GM19240 (cell line): ENCODE measurements around the gene IGF2BP2.

Experiments
- DNase-seq: peaks from one replicate; pipeline ENCODE4 v3.0.0; 2011; ENCODE audit warnings: low spot score; ENCODE audit not compliant: insufficient read length

The IGF2BP2 gene

DNA sequence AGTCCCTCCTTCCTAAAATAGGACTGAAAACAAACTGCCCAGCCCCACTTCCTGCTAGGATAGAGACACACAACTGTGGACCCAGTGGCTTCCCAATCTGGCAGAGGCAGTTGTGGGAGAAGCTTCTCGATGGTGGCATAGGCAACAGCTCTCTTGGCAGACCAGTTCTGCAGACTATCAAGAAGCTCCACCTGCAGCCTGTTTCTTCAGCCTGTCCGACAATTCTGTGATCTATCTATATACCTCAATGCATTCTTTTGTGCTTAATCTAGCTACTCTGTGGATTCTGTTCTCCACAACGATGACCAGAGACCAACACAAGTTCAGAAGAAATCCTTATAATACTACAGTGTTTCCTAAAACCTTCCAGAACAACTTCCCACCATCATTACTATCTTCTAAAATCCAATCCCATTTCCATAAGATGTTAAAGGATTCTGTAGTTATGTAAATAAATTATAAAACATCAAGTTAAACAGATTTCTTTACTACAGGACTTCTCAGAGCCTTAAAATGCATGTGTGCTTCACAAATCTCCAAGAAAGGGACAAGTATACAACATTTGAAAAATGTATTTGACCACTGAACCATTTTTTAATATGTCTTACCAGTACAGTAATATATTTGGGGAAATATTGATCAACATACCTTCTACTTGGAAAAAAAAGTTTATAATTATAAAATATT is 57.7 kb downstream of the IGF2BP2 start:
- no peak for DNase-seq

DNA sequence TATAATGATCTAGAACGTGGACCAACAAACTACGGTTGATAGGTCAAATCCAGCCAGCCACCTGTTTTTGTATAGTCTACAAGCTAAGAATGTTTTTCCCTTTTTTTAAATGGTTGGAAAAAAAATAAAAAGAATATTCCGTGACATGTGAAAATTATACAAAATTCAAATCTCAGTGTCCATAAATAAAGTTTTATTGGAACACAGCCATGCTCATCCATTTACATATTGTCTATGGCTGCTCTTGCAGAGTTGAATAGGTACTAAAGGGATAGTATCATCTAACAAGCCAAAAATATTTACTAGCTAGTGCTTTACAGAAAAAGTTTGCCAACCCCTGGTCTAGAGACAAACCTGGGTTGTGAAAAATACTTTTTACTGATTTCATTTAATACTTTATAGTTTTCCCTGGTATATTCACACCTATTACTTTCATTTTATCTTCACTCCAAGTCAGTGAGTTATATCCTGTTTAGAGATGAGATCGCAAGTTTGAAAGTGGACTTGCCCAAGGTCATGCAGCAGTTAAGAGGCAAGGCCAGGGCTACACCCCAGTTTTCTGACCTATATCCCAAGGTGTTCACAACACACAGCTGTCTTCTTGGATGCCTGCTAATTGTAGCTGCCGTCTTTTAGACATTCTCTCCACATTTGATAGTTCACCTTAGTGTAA is 58.4 kb downstream of the IGF2BP2 start:
- no peak for DNase-seq

GRCh38 chr3:185764980-185765370 is 59.9 kb downstream of the IGF2BP2 start:
- DNase-seq, result no peak

GRCh38 chr3:185764163-185764979 is 60.5 kb downstream of the IGF2BP2 start:
- no peak for DNase-seq

GRCh38 chr3:185763347-185764005 is 61.4 kb downstream of the IGF2BP2 start:
- no peak for DNase-seq

- no peak for DNase-seq
Measured at GRCh38 chr3:185760550-185760949, 64.3 kb downstream of the IGF2BP2 start.

DNA sequence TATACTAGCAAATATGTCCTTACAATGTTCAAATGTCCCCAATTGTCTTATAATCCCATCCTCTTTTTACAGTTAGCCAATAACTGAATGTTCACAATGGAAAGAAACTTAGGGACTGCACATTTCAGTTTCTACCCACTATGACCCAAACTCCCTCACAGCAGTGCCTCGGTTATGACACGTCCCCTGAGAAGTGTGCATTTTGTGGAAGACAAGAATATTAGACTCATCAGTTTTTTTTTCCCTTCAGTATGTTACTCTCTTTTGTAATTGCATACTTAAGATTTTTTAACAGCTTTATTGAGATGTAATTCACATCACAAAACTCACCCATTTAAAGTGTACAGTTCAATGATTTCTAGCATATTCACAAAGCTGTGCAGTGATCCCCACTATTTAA is 64.8 kb downstream of the IGF2BP2 start:
- no peak for DNase-seq

GRCh38 chr3:185759512-185759911 is 65.3 kb downstream of the IGF2BP2 start:
- no peak for DNase-seq

DNA sequence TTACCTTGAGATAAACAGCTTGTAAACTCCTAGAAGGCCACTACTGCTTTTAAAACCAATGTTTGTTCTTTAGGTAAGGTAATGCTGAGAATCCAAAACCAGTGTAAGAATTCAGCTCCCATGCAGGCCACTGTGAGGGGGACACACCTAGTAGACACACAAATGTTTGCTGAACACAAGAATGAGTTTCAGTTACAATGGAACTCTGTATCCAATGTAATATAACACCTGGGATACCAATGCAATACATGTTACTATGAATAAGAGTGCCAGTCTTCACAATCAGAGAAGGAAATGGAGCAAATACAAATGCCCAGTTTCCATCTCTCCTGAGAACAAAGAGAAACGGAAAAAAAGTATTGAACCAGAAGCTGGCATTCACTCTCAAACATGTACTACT is 65.9 kb downstream of the IGF2BP2 start:
- DNase-seq, result no peak

GRCh38 chr3:185757176-185757575 is 67.7 kb downstream of the IGF2BP2 start:
- DNase-seq, result no peak

DNA sequence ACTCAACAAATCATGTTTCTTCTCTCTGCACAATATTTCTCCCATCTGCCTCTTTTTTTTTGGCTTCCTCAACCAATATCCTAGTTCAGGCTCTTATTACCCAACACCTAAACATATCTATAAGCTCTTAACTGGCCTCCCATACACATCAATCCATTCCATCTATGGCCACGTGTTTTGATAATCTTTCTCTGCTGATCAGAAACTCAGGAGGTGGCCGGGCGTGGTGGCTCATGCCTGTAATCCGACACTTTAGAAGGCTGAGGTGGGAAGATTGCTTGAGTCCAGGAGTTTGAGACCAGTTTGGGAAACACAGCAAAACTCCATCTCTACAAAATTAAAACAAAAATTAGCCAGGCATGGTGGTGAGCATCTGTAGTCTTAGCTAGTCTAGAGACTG is 68.4 kb downstream of the IGF2BP2 start:
- DNase-seq, result no peak

- no peak for DNase-seq
Measured at GRCh38 chr3:185754920-185755319, 69.9 kb downstream of the IGF2BP2 start.

DNA sequence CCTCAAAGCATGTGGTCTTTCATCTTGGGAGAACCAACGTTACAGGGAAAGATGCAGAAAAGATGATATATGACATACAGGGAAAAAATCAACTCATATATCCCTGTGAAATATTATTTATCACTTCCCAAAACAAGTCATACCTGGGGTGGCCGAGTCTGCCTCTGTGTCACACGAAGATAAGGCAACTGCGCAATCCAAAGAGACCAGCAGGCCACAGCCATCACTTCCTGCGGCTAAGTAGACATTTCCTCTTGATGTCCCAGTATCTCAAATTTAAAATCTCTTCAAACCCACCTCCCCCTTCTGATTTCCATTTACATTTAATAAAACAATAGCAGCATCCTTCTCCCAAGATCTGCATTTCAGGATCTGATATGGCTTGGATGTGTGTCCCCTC is 71.5 kb downstream of the IGF2BP2 start:
- no peak for DNase-seq

DNA sequence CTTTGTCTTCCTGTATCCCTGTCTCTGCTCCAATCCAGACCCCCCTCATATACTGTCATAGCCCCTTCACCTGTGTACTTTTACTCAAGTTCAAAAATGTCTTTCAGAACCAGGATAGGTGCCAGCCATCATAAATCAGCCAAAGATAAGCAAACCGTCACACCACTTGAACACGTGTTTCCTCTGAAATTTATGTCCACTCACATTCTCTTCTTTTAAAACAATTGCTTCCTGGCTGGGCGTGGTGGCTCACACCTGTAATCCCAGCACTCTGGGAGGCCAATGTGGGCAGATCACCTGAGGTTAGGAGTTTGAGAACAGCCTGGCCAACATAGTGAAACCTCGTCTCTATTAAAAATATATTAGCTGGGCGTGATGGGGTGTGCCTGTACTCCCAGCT is 74.1 kb downstream of the IGF2BP2 start:
- DNase-seq, result no peak

DNA sequence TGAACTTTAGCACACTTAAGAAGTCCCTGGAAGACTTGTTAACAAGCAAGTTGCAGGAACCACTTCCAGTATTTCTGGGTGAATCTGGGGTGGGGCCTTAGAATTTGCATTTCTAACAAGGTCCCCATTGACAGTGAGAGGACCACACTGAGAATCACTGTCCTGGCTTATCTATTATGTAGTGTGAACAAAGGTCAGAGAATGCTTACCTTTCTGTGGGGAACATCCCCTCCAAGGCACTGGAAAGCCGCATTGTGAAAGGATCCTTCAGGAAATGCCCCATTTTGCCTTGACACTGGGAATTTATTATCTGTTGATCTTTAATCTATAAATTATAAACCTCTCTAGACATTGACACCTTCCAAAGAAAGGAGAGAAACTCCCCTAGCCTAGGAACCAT is 74.8 kb downstream of the IGF2BP2 start:
- no peak for DNase-seq

DNA sequence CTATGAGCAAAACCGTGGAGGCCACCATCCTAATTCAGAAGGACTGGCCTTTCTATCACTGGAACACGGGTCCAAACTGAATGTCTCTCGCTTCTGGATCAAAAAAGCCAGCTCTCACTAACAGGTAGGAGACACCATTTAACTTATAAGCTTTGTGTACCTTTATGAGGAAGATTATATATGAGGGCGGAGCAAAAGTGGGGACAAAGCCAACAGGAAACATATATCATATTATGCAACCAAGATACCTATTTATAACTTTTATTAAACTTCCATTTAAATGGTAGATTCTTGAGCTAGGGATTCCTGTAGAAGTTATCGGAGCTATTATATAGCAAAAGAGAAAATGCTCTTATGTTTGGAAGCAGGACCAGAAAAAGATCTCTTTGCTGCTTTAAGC is 78.4 kb downstream of the IGF2BP2 start:
- no peak for DNase-seq

DNA sequence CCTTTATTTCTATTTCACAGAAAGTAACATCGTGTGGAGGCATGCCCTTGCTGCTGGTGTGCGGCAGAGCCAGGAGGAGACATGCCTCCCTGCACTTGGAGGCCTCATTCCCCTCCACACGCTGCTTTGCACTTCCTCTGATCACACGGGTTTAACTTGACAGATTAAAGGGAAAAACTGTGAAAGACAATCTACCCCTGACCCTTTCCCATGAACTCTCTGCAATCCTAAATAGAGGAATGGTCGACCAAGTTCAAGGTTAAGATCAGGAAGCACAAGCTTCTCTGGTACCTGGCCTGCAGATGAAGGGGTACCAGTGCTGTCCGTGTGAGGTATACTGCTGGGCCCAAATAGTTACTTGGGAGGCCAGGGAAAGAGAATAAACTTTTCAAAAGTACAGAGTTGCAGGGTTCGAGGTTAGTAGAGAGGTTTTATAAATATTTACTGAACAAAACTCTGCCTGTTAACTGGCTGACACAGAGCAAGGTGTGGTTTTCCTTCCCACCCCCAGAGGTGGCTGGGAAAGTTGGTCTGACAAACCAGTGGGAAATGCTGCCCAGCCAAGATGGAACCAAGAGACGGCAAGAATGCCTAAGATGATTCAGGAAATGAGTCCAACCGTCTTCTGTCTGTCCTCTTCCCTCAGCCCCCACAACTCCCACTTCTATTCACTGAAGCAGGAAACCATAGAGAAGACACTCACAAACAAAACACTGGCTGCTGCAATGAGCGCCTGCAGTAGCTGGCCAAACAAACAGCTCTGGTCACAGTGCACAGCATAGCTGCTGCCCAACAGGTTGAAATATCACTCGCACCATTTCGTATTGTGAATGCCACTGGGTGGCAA is 79.6 kb downstream of the IGF2BP2 start:
- no peak for DNase-seq

DNA sequence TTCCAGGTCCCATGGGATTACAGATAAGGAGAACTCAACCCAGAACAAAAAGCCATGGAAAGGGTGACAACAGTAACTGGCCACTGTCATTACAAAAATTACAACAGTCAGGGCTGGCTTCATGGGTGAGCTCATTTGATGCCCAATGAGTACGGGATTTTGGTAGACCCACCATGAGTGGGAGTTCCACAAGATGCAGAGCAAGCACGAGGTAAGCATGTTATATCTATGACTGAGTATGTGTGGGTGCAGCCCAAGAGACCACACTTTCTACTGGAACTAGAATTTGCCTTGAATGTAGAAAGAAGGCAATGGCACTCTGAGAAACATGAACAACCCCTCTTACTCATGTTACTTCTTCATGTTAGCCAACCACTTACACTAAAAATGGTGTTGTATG is 83.3 kb downstream of the IGF2BP2 start:
- DNase-seq, result no peak

DNA sequence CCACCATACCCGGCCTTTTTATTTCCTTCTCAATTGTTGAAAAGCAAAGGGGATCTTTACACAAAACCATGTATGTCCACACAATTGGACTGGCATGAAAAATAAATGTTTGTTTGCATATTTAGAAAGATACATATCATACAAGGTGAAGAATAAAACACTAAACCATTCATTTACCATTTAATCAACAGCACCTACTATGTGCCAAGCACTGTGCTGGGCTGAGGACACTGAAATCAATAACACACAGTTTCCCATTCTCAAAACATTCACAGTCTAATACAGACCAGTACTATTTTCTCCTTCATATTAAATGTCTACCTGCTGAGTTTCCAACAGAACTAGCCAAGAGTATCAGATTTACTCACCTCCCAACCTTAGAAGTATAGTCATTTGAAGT is 84.7 kb downstream of the IGF2BP2 start:
- no peak for DNase-seq

- no peak for DNase-seq
Measured at GRCh38 chr3:185739264-185739701, 85.6 kb downstream of the IGF2BP2 start.
